Activated naive CD8-positive, alpha-beta T cell treated with anti-CD3 and anti-CD28 coated beads, Interleukin-2, amount 50 U/mL, for 16 hours (primary cell): ENCODE measurements around the gene SBF1.

Experiments used
- DNase-seq: peaks from one replicate; pipeline ENCODE4 v3.0.0-alpha.2; 2020; ENCODE audit warnings: low read depth, low spot score

Gene SBF1

DNA sequence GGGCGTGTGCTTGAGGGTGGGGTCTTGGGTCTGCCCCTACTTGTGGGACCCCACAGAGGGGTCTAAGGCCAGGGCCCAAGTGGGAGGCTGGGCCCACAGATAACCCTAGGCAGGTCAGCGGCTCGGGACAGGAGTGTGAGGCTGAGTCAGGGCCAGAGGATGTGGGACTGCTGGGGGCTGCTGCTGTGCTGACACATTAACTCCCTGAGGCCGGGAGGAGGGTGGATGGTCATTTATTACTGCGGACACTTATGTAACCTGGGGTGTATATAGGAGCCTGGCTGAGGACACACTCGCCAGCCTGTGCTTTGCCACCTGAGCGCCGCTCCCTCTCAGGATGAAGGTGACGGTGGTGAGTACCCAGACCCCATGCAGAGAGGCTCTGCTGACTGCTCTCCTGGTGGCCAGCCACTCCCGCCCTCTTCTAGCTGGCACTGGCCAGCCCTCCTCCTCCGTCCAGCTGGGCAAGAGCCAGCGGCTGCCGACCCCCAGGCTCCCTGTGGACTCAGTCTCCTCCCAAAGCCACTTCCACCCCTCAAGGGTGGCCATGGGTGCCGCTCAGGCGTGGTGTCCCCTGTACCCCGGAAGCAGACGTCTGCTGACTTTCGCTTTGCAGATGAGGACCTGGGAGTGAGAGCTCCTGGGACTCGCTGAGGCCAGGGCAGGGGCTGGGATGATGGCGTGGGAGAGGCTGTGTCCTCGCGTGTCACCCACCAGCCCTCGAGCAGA is 11.9 kb upstream of the SBF1 start, which contains the start of gene MIOX:
TSS of gene MIOX (plus strand) at position 299 of the 729 bp plus-strand sequence. CDS start at position 338, 39 bp downstream.
- DNase-seq = no peak

- no peak for DNase-seq
These were observed 10.6 kb upstream of the SBF1 start for GRCh38 chr22:50485221-50486131.

GRCh38 chr22:50483977-50484853 is 9.4 kb upstream of the SBF1 start:
- no peak for DNase-seq

- no peak for DNase-seq
These were observed 8.7 kb upstream of the SBF1 start for GRCh38 chr22:50483556-50483955.

DNA sequence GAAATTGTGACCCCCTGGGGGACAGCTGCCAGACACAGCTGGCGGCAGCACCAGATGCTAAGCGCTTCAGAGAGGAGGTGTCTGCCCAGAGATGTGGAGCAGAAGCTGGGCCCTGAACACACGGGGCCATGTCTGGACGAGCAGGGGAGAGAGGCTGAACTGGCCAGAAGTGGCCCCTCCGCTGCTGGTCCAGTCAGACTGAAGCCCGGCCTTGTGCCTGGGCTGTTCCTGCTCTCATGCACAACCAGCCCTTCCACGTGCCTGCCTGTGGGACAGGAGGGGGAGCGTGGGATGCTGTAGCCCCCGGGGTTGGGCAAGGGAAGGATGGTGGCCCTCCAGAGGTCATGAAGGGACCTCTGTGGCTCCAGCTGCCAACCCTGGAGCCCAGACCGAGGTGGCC is 8.3 kb upstream of the SBF1 start:
- DNase-seq = no peak

DNA sequence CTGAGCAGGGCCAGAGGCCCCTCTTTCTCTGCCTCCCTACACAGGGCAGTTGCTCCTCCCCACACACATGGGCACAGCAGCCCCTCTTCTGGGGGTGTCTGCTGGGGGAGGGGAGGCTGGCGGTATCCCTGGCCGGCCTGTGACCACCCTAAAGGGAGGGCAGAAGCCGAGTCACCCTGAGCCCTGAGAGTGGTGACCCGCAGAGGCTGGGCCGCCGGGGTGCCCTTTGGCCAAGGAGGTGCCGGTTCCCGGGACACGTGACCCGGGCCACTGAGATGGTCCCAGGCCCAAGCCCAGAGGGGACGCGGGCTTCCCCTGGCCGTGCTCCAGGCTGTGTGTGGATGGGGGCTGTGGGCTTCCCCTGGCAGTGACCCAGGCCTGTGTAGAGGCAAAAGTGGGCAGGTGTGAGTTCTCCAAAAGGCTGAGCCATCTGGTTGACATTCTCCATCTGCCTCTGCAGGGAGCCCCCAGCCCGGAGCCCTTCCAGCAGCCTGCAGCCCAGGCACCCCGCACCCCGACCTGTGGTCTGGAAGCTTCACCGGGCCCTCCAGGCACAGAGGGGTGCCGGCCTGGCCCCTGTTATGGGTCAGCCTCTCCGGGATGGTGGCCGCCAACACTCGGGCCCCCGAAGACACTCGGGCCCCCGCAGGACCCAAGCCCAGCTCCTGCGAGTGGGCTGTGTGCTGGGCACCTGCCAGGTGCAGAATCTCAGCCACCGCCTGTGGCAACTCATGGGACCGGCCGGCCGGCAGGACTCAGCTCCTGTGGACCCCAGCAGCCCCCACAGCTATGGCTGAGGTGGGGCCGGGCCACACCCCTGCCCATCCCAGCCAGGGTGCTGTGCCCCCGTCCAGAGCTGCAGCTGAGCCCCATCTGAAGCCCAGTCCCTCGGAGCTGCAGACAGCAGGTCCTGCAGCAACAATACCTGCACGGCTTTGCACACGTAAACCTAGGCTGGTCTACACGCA is 7.6 kb upstream of the SBF1 start:
- DNase-seq = no peak

DNA sequence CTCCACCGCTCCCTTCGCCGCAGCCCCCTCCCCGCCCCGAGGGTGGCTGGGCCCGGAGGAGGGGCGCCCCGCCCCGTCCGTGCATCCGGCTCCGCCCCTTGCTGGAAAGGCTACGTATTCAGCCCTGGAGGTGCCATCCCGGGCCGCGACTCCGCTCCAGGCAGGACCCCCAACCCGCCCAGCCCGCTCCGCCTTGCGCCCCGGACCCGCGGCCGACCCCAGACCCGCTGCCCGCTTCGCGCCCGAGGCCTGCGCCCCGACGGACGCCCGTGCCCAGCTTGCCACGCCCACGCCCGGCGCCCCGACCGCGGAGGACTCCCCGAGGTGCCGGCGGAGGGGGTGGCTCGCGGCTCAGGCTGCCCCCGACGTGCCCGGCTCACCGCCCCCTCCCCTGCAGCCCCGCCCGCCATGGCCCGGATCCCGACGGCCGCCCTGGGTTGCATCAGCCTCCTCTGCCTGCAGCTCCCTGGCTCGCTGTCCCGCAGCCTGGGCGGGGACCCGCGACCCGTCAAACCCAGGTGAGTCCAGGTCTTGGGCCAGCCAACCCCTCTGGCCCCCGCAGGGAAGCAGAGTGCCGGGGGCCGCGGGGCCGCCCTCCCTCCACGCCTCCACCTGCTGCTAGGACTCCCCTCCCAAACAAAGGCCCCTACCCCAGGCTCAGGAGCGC is 6.7 kb upstream of the SBF1 start, which contains the start of gene ADM2:
TSS of gene ADM2 (plus strand) at position 104 of the 667 bp plus-strand sequence. CDS start at position 409, 305 bp downstream.
- DNase-seq = no peak

DNA sequence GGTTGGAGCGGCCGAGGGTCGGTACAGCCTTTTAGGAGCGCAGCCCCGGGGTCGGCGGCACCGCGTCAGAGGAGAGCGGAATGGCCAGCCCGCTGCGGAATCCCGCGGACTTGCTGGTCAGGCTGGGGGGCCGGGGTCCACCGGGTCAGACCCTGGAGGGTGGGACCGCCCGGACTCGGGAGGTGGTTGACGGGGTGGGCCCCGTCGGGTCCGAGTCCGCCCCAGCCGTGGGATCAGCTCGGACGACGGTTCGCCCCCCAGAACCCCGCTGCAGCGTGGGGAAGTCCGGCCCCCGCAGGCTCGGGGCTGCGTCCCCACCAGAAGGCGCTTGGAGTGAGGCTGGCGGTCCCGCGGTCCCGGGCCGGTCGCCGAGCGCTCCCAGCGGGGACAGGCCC is 6.2 kb upstream of the SBF1 start:
- DNase-seq = no peak

DNA sequence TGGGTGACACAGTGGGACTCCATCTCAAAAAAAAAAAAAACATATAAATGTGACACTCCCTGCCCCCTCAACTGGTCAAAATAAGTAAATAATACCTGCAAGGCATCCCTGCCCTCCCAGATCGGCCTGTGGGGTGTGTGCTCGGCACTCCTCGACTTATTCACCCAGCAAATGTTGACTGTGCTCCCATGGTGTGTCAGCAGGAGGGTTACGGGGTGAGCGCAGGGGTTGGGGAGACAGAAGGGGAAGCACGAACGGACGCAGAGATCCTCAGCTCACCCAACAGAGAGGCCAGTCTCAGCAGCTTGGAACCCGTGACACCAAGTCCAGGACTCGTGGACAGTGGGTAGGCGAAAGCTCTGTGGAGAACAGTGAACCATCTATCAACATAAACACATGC is 4.9 kb upstream of the SBF1 start:
- DNase-seq = no peak

GRCh38 chr22:50477923-50478322 is 3.1 kb upstream of the SBF1 start:
- no peak for DNase-seq

DNA sequence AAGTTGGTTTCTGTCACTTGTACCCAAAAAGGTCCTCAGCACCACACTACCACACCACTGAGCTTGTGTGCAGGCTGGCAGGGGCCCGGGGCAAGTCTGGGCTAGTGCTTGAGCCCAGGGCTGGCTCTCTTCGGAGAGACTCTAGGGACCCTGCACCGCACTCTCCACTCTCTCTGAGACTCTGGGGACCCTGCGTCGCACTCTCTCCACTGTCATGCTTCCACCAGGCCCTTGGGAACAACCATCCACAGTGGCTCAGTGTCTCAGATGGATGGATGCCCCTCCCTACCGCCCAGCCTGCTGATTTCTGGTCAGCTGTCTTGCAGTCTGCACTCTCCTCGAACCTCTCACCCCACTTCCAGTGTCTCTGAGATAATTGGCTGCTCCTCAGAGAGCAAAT is 2.0 kb upstream of the SBF1 start:
- DNase-seq = no peak

GRCh38 chr22:50475652-50476002 is 792 bp upstream of the SBF1 start:
- no peak for DNase-seq

DNA sequence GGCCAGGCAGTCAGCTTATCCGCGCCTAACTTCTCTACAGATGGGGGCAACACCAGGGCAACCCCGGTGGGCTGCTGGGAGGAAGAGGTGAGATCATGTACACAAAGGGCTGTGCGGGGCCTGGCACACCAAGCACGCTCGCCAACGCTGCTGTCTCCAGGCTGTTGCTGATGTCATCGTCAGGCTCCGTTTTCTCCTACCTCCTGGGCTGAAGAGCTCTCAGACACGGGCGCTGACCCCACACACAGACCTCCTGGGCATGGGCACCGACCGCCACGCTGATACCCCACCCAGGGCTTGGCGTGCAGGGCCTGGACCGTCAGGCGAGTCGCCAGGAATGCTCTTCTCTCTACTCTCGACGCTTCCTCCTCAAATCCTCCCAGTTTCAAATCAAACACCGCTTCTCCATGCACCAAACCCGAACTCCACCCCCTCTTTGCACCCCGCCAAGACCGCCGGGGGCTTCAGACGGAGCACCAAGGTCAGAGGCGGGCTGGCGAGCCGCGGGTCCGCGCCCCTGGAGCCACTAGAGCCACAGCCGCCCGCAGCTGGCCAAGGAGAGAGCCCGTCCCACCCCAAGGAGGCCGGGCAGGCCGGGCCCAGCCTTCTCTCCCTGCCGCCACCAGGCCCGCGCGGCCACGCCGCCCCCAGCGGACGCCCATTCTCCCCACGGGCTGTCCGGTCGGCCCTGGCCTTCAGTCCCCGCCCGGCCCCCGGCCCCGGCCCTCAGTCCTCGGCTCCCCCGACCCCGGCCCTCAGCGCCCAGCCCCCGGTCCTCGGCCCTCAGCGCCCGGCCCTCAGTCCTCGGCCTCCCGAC is 772 bp downstream of the SBF1 start:
- DNase-seq = no peak

GRCh38 chr22:50473088-50473487 is 1.7 kb downstream of the SBF1 start:
- no peak for DNase-seq

- DNase-seq = no peak
These were observed 2.9 kb downstream of the SBF1 start for GRCh38 chr22:50471962-50472361.

DNA sequence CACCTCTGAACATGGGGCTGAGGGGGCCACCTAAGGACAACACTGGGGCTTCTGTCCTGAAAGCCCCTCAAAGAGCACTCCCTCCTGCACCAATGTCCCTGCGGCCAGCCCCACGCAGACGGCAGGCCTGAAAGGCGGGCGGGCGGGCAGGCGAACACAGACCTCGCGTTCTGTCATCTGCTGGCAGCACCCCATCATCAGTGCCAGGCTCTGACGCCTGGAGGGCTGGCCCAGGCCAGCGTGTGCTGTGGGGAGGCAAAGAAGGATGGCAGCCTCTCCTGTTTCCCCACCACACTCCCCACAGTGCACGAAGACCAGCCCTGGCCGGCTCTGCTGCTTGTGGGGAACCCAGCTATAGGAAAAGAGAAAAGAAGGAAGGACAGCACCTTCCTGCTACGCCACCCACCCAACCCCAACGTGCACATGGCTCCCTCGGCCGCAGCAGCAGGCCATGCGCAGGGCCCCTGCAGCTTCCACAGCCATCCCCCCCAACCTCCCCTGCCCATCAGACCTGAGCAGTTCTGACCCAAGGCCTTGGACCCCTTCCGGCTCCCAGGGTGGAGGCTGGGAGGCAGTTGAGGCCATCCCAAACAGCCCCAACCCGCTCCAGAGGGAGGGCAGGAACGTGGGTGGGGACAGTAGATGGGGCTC is 3.5 kb downstream of the SBF1 start:
- no peak for DNase-seq

DNA sequence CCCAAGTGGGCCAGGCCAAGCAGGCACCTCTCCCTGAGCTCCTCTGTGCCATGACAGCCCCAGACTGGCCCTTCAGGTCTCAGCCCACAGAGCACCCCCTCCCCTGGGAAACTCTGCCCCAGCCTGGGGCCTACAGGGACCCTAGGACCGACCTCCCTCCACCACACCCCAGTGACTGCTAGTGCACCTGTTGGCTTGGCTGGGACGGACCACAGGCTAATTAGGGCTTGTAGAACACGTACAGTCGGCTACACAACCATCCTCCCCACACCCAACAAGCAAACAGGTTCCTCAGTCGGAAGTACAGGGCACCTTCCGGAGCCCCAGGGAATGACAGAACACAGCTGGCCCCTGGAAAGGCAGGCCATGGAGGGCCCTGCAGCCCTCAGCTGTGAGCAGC is 4.3 kb downstream of the SBF1 start:
- DNase-seq = no peak

DNA sequence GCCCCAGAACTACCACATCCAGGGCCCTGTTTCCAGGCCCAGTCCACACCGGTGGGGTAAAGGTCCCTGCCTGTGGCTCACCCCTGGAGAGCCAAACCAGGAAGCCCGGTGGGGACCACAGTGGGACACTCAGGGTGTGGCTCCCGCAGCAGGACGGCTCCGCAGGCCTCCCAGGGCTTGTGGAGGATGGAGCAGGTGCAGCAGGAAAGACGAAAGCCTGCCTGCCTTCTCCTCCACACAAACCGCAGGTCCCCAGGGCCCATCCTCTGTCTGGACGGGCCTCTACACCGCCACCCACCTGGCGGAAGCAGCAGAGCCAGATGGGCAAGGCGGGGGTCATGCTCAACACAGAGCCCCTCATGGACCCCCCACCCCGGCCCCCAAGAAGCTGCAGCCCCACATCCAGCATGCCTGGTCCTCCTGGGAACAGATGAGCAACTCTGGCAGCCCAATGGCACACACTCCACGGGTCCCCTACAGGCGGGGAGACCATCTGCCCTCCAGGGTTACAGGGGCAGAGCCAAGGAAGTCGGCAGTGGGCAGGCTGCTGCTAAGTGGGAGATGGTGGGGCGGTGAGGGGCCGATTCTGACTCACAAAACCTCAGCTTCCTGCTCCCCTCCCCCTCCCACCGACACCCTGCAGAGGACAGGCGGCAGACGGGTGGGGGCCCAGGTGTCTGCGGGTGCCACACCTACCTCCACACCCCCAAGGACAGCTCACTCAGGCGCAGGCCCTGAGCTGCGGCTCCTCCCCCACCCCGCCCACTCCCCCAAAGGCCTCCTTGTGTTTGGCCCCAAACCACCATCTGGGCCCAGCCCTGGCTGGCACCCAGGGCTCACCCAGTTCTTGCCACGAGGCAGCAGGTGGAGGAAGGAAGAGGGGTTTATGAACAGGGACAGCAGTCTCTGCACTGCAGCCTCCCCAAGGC is 5.2 kb downstream of the SBF1 start:
- peak; percentile 91 for DNase-seq
